ENCODE measurements around the gene TAS2R50. TPM values are rescaled to one million over a fixed set of nuclear protein-coding genes. Genes with fewer than 3 reads are reported as not detected.

TAS2R50 gene
- total and polyA plus RNA-seq, 9 of the 15 experiments (the other 6 are each of a cell fraction or from before 2014, with no cell fraction given), result 0.06 to 1.3 (median 0.42) TPM; not detected in 3

DNA sequence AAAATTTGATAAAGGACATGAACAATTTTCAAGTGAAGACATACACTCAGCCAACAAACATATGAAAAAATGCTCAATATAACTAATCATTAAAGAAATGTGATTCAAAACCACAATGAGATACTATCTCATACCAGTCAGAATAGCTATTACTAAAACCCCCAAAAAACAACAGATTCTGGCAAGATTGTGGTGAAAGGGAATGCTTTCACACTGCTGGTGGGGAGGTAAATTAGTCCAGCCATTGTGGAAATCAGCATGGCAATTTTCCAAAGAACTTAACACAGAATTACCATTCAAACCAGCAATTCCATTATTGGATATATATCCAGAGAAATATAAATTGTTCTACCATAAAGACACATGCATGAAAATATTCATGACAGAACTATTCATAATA lies 29.0 kb downstream of the TAS2R50 start:
- no peak for FAIRE-seq
- POLR2A ChIA-PET, result no interaction called here
- intact Hi-C loops (cut with micrococcal nuclease), result no loop called here
- TF ChIP-seq TEAD4 (IDR thresholded peaks at IDR 0.05; ENCODE audit: low read length), result no peak
- no peak for TF ChIP-seq TEAD4 (CRISPR knock-in tag; IDR thresholded peaks at IDR 0.05; ENCODE audit: borderline replicate concordance)
- no peak for TF ChIP-seq ZC3H8 (IDR thresholded peaks at IDR 0.05)
- TF ChIP-seq HOMEZ (CRISPR knock-in tag; IDR thresholded peaks at IDR 0.05), result no peak
- TF ChIP-seq RBFOX2 (IDR thresholded peaks at IDR 0.05; ENCODE audit: low read depth, low read length), result no peak
- no peak for TF ChIP-seq BCL6 (CRISPR knock-in tag; IDR thresholded peaks at IDR 0.05)
- TF ChIP-seq GTF2F1 (IDR thresholded peaks at IDR 0.05; ENCODE audit: low read depth, low read length), result no peak
- TF ChIP-seq EP400 (IDR thresholded peaks at IDR 0.05), result no peak
- TF ChIP-seq ELF1 (tag; IDR thresholded peaks at IDR 0.05), result no peak
- no peak for TF ChIP-seq CEBPG (CRISPR knock-in tag; IDR thresholded peaks at IDR 0.05)
- no peak for TF ChIP-seq CEBPG (tag; conservative IDR thresholded peaks at IDR 0.05 in 1 of 2, IDR thresholded peaks at IDR 0.05 in 1 of 2)
- no peak for TF ChIP-seq TAL1 (IDR thresholded peaks at IDR 0.05)
- TF ChIP-seq SAFB2 (IDR thresholded peaks at IDR 0.05; ENCODE audit: borderline replicate concordance, low read depth, low read length, severe bottlenecking), result no peak
- TF ChIP-seq ARID2 (IDR thresholded peaks at IDR 0.05), result no peak
- no peak for TF ChIP-seq REST (IDR thresholded peaks at IDR 0.05; ENCODE audit: borderline replicate concordance)
- no peak for TF ChIP-seq REST (CRISPR knock-in tag; IDR thresholded peaks at IDR 0.05; ENCODE audit: low read depth)

More for the DNA sequence above, 29.0 kb downstream of the TAS2R50 start:
- no peaks in the 10 kb centered on the region for H3K79me2 ChIP-seq (ENCODE audit: control insufficient read depth, insufficient read depth, low read length)
- DNase-seq (ENCODE audit: extremely low read depth in 1 of 4, low spot score in 3 of 4) (no peak), ATAC-seq (no peak)
- BruUV-seq (replicated peaks), result no TSS peak
- CTCF ChIA-PET (ENCODE audit: low intra/inter-chr PET ratio), result no interaction called here
- no peak overlapping the region for H3K4me2 ChIP-seq (ENCODE audit: insufficient read depth, low read length)
- no peaks in the 10 kb centered on the region for H3K4me1 ChIP-seq (replicated peaks in 1 of 2; ENCODE audit: control insufficient read depth in 2 of 2, insufficient read depth in 2 of 2, low read length in 2 of 2)
- no peak overlapping the region for H3K9ac ChIP-seq (ENCODE audit: insufficient read depth in 1 of 2, low read depth in 2 of 2, low read length in 2 of 2)
- no peaks in the 10 kb centered on the region for H3K27me3 ChIP-seq (ENCODE audit: control insufficient read depth in 2 of 2, insufficient read depth in 2 of 2, low read length in 2 of 2)
- in situ Hi-C loops (cut with MboI), result no loop called here
- no peaks in the 10 kb centered on the region for H4K20me1 ChIP-seq (replicated peaks; ENCODE audit: control insufficient read depth, insufficient read depth, low read length)
- no peak overlapping the region for H2AFZ ChIP-seq (ENCODE audit: low read depth, low read length)
- H3K9me3 ChIP-seq (replicated peaks; ENCODE audit: control insufficient read depth, insufficient read depth, low read depth, low read length), result no peaks in the 10 kb centered on the region
- no peaks in the 10 kb centered on the region for H3K9me1 ChIP-seq (ENCODE audit: control insufficient read depth, insufficient read depth, low read length)
- H3K4me3 ChIP-seq, result no peak overlapping the region
- no peak overlapping the region for H3K27ac ChIP-seq (ENCODE audit: extremely low read depth, low read depth, low read length)
- H3K36me3 ChIP-seq (ENCODE audit: control insufficient read depth, insufficient read depth, low read length), result no peaks in the 10 kb centered on the region
